ENCODE measurements around the gene TRPV5.

DNA sequence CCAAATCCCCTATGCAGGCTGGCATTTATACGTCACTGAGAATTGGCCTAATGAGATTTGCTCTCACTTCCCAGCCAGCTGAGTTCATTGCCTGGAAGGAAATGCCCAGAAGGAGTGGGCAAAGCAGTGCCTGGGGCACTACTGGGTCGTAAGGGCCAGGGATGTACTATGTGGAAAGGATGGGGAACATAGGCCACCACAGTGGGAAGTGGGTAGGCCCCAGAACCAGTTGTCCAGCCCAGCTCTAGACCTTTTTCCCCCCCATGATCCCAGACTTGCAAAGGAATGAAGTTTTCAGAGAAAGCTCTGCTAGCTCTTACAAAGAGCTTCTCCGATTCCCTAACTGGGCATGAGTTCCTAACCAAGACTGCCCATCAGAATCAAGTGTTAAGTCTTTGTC is 13.9 kb downstream of the TRPV5 start:
- no peak for TF ChIP-seq EP300 (IDR thresholded peaks at IDR 0.05)
- TF ChIP-seq, protein P1, sequence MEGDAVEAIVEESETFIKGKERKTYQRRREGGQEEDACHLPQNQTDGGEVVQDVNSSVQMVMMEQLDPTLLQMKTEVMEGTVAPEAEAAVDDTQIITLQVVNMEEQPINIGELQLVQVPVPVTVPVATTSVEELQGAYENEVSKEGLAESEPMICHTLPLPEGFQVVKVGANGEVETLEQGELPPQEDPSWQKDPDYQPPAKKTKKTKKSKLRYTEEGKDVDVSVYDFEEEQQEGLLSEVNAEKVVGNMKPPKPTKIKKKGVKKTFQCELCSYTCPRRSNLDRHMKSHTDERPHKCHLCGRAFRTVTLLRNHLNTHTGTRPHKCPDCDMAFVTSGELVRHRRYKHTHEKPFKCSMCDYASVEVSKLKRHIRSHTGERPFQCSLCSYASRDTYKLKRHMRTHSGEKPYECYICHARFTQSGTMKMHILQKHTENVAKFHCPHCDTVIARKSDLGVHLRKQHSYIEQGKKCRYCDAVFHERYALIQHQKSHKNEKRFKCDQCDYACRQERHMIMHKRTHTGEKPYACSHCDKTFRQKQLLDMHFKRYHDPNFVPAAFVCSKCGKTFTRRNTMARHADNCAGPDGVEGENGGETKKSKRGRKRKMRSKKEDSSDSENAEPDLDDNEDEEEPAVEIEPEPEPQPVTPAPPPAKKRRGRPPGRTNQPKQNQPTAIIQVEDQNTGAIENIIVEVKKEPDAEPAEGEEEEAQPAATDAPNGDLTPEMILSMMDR (IDR thresholded peaks at IDR 0.05): no peak
- TF ChIP-seq POLR2A (IDR thresholded peaks at IDR 0.05): no peak
